ENCODE data around the gene SOX1.

- TF ChIP-seq ZNF274 (IDR thresholded peaks at IDR 0.05; ENCODE audit: low read depth, low read length) (no peak), YY1 (IDR thresholded peaks at IDR 0.05; ENCODE audit: insufficient read depth, insufficient read length) (no peak)
These were observed 50.5 kb downstream of the SOX1 start for GRCh38 chr13:112117258-112117954.

All from NT2/D1 (cell line).